Measurements from ENCODE around the gene KRTAP5-10.
A peak's percentile ranks its signal among the peaks of the same experiment; 100 is the strongest.
"Not testable (repeated sequence)": the region's sequence is repeated elsewhere in the genome, so short reads cannot be mapped to it uniquely, and the experiment has no call there.

KRTAP5-10 gene

GRCh38 chr11:71572811-71573210 is 7.4 kb downstream of the KRTAP5-10 start:
- DNase-seq (ENCODE audit: low spot score) = no peak

- DNase-seq (ENCODE audit: low spot score) = no peak
Measured at GRCh38 chr11:71574418-71574817, 9.1 kb downstream of the KRTAP5-10 start.

- no peak for DNase-seq (ENCODE audit: low spot score)
Measured at GRCh38 chr11:71575723-71576424, 10.5 kb downstream of the KRTAP5-10 start.

GRCh38 chr11:71576688-71577465 is 11.5 kb downstream of the KRTAP5-10 start:
- not testable (repeated sequence) for DNase-seq (ENCODE audit: low spot score)

- DNase-seq (ENCODE audit: low spot score) = no peak
Measured at GRCh38 chr11:71577469-71578004, 12.2 kb downstream of the KRTAP5-10 start.

- DNase-seq (ENCODE audit: low spot score) = not testable (repeated sequence)
Measured at GRCh38 chr11:71579513-71579912, 14.2 kb downstream of the KRTAP5-10 start.

- DNase-seq (ENCODE audit: low spot score) = peak; percentile 25
Measured at GRCh38 chr11:71580057-71581003, 15.0 kb downstream of the KRTAP5-10 start.

GRCh38 chr11:71581826-71582225 is 16.5 kb downstream of the KRTAP5-10 start:
- no peak for DNase-seq (ENCODE audit: low spot score)

GRCh38 chr11:71582309-71582895 is 17.0 kb downstream of the KRTAP5-10 start, which contains the start of gene KRTAP5-11:
KRTAP5-11 (minus strand) TSS chr11:71582875; CDS start chr11:71582837, 38 bp downstream.
- DNase-seq (ENCODE audit: low spot score) = no peak

GRCh38 chr11:71582969-71583368 is 17.6 kb downstream of the KRTAP5-10 start:
- DNase-seq (ENCODE audit: low spot score) = not testable (repeated sequence)

GRCh38 chr11:71585673-71586072 is 20.3 kb downstream of the KRTAP5-10 start:
- not testable (repeated sequence) for DNase-seq (ENCODE audit: low spot score)

- DNase-seq (ENCODE audit: low spot score) = not testable (repeated sequence)
Measured at GRCh38 chr11:71588314-71588713, 23.0 kb downstream of the KRTAP5-10 start.

GRCh38 chr11:71588822-71589545 is 23.6 kb downstream of the KRTAP5-10 start:
- peak; percentile 20 for DNase-seq (ENCODE audit: low spot score)

GRCh38 chr11:71589546-71589920 is 24.2 kb downstream of the KRTAP5-10 start:
- not testable (repeated sequence) for DNase-seq (ENCODE audit: low spot score)

GRCh38 chr11:71603221-71603620 is 37.9 kb downstream of the KRTAP5-10 start:
- not testable (repeated sequence) for DNase-seq (ENCODE audit: low spot score)

GRCh38 chr11:71604798-71605488 is 39.6 kb downstream of the KRTAP5-10 start:
- DNase-seq (ENCODE audit: low spot score) = not testable (repeated sequence)

- not testable (repeated sequence) for DNase-seq (ENCODE audit: low spot score)
Measured at GRCh38 chr11:71606853-71607519, 41.6 kb downstream of the KRTAP5-10 start.

- DNase-seq (ENCODE audit: low spot score) = not testable (repeated sequence)
Measured at GRCh38 chr11:71607520-71608216, 42.3 kb downstream of the KRTAP5-10 start.

- not testable (repeated sequence) for DNase-seq (ENCODE audit: low spot score)
Measured at GRCh38 chr11:71608272-71608671, 42.9 kb downstream of the KRTAP5-10 start.

All from CD4-positive, alpha-beta T cell treated with Interleukin-15 for 4 hours (primary cell).